HL-60/S4 treated with phorbol 12-myristate 13-acetate at 8.2 ng/mL for 4 days and 3 days (cell line): Measurements from ENCODE around the gene TRIM46.
"Not testable (repeated sequence)": the region's sequence is repeated elsewhere in the genome, so short reads cannot be mapped to it uniquely, and the experiment has no call there.

ENCODE experiments used
- in situ Hi-C: fragments of 300-500 bp; cut with MboI; formaldehyde crosslinking; loops from 2 replicates; pipeline ENCODE4 v1.15.0; 2022; ENCODE audit warnings: low sequenced_read_pairs

TRIM46 gene

DNA sequence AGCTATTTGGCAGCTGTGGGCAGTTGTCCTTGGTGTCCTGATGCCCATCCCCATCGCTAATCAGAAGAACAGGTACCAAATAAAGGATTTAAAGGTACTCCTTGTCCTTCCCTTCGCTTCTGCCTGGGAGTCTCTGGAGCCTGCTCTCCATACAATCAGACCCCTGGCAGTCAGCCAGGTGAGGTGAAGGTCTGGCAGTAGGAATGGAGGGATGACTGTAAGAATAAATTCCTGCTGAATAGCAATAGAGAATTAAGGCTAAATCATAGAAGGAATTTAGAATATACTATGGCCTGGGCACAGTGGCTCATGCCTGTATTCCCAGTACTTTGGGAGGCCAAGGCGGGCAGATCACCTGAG is 24.9 kb downstream of the TRIM46 start:
- in situ Hi-C loops = loop anchor here (25.0 kb wide), 1 partner anchor 389 kb away; no protein-coding TSS in a partner anchor

DNA sequence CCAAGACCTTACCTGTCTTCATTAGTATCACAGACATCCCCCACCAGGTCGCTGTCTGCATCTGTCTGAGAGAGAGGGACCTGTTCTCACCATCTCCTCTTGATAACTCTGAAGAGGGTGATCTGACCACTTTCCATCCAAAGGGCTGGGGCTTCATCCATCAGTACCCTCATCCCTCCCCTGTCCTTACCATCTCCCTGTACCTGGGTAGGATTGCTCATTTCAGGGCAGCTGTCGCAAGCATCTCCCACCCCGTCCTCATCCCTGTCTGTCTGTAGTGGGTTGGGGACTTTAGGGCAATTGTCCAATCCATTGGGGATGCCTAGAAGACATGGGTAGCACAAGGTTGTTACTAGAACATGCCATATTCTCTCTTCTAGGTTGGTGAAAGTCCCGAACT is 26.1 kb downstream of the TRIM46 start:
- in situ Hi-C loops = loop anchor here (25.0 kb wide), 1 partner anchor 388 kb away; no protein-coding TSS in a partner anchor

DNA sequence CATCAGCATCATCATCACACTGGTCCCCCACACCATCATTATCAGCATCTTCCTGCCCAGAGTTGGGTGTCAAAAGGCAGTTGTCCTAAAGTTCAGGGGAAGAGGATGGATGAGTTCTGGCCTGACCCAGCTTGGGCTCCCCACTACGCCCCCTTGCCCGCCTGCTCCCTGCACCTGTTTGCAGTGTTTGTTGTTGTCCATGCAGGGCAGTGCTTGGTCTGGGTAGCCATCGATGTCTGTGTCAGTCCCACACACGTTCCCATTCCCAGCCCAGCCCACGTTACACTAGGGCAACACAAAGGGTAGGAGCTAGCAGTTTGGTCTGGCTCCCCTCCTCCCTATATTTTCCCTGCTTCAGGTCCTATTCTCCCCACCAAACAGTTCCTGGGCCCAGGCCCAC is 27.3 kb downstream of the TRIM46 start:
- in situ Hi-C loops = no loop called here

DNA sequence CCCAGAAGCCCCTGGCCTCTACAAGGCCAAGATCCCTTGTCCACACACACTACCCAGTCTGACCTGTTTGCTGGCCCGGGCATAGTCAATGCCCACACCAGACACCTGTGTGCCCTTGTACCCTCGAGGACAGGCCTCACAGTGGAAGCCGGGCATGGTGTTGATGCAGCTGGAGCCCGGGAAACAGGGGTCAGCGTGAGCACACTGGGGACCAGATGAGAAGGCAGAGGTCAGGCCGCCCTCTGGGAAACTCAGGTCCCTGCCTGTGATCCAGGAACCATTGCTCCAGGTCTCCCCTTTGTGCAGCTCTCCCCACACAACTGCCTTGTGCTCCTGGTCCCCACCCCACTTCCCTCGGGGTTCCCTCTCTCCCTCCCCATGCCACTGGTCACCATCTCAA is 28.5 kb downstream of the TRIM46 start:
- in situ Hi-C loops = no loop called here

DNA sequence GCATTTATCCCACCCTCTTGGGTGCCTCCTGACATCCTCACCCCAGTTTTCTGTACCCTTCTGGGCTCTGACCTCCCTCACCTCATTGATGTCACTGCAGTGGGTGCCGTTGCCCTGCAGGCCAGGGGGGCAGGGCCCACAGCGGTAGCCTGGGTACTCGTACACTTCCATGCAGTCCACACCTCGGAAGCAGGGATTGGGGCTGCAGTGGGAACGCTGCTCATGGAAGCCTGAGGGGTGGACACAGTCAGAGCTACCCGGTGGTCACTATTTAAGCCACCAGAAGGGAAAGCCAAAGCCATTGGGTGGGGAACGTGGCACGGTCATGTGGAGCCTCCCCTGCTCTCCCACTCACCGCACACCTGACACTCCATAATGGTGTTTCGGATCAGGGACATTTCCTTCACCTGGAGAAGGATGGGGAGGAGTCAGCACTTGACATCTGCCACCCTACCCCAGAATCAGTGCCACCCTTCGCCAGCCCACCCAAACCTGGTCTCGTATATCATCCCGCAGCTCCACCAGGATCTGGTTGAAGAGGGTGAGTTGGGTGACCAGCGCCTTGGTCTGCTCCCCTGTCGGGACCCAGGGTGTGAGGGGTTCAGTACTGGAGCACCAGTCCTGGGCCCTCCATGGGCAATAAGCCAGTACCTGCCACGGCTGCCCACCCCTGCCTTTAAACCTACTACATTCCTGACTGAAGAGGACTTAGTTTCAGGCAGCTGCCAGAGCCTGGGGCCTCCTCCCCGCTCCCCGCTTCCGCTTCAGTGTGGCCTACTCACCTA is 29.3 kb downstream of the TRIM46 start:
- in situ Hi-C loops = no loop called here

DNA sequence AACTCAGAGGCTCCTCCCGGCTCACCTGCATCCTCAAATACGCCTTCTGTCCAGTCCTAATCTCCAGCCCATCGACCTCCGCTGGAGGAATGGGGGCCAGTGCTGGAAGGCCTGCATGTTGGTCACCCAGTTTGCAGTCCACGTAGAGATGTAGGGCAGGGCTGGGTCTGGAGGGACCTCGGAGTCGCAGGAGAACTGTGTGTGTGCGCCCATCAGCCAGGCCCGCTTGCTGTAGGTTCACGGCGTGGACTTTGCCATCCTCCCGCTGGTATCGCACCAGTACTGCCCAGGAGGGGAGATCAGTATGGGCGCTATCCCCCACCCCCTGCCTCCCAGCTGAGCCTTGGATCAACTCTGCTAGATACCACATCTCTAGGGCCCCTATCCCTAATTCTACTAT is 31.4 kb downstream of the TRIM46 start:
- in situ Hi-C loops = no loop called here

DNA sequence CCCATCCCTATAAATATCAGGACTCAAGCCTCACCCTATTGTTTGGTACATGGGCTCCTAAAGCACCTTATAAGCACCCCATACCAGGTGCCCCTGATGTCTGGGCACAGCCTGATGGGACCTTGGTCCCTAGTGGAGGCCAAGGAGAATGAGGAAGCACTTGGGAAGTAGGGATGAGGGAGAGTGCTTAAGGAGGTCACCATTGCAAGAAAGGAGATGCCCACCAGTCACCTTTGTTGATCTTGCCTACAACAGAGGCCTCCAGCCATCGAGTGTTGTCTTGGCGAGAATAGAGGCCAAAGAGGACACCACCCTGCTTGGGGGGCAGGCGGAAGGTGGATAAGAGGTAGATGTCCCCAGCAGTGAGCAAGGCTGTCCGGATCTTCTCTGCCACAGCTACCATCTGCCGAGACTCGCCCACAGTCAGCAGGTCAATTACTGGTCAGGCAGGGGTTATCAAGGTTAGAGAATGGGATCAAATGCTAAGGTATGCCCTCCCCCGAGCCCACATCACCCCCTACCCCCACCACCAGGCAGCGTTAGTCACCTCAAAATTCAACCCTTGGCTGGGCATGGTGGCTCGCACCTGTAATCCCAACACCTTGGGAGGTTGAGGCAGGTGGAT is 32.4 kb downstream of the TRIM46 start:
- in situ Hi-C loops = no loop called here

DNA sequence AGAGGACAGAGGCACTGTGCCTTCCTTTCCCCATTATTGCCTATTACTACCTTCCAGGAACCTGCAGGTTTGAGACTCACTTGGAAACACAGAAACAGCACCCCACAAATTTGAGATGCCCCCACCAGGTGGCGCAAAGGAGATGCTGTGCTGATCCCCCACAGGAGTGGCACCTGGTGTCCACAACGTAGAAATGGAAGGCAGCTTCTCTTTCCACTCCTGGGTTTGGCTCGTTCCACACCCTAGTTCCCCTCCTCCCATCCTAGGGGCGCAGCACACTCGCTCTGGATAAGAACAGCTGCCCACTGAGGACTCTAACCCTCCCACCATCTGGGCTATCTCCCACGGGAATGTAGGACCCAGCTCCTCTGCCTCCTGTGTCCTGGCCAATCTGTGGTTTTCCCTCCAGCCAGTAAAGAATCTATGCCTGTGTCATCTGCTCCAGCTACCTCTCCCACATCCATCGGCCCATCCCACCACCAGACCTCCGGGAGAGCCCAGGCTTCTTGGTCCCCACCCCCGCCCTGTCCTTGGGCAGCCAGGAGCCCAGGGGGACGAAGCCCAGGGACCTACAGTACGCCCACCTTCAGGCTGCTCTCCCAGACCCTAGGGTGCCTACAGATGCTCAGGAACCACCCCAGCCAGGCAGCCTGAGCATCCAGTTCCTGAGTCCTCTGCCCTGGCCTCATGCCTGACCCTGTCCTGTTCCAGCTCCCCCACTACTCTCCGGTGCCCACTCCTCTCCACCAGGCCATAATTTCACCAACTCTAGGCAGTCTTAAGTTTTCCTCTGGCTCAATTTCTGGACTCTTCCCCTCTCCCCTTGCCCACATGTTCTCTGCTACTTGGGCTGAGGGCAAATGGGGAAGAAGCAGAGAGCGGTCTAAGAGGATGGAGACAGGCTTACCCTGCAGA is 33.5 kb downstream of the TRIM46 start:
- in situ Hi-C loops = no loop called here

DNA sequence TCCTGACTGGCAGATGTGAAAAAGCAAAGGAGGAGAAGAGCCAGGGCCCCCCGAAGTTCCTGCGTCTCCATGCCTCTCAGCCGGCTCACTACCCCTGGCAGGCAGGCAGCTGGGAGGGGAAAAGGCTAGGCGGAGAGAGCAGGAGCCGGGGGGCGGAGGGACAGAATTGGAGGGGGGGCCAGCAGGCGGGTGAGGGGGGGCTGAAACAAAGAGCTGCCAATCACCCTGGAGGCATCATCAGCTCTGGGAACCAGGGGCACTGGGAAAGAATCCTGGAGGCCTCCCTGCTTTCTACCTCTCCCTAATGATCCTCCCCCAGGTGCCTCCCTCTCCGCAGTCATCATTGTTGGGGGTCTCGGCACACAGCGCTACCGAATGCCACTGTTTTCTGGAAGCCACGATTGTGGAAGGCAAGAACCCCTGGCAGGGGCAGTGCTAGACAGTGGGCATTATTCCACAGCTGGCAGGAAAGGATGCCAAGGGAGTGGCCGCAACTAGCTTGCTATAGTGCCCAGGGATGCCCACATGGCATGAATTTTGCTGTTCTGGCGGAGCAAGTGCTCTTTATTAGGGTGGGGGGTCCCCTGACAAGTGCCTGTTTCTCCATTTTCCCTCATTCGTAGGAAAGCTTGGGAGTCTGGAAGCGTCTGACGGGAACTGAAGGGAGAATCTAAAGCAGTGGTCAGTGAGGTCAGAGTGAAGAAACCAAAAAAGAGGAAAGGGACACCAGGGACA is 34.3 kb downstream of the TRIM46 start, which contains the start of gene THBS3:
TSS of gene THBS3 (minus strand) at position 92 of the 735 bp plus-strand sequence. CDS start at position 71, 21 bp downstream.
- in situ Hi-C loops = no loop called here

DNA sequence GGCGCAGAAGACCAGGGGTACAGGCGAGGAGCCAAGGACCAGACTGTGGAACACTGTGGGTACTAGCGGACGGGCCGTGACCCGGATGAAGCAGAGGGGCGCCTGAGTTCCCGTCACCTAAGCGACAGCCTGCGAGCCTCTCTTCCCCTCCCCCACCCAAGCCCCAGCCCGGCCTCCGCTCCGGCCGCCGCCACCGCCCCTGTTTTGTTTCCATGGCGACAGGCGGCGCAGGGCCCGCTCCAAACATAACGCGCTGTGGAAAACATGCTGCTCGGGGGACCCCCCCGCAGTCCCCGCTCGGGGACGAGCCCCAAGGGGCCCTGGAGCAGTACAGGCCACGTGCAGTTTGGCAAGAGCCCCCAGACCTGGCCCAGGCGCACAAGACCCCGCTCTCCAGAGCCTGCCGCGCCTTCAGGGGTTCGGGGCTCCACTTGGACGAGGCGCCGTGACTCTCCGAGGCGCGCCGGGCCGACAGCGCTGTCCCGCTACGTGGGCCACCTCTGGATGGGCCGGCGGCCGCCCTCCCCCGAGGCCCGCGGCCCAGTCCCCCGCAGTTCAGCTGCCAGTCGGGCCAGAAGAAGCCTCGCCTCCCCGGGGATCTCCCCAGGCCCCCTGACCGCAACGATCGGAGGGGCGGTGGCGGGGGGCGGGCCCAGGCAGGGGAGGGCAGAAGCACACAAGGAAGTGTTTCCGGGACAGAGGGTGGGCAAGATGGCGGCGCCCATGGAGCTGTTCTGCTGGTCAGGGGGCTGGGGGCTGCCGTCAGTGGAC is 35.1 kb downstream of the TRIM46 start, which contains the start of gene MTX1:
TSS of gene MTX1 (plus strand) at position 155 of the 771 bp plus-strand sequence. CDS start at position 265, 110 bp downstream.
- in situ Hi-C loops = no loop called here

DNA sequence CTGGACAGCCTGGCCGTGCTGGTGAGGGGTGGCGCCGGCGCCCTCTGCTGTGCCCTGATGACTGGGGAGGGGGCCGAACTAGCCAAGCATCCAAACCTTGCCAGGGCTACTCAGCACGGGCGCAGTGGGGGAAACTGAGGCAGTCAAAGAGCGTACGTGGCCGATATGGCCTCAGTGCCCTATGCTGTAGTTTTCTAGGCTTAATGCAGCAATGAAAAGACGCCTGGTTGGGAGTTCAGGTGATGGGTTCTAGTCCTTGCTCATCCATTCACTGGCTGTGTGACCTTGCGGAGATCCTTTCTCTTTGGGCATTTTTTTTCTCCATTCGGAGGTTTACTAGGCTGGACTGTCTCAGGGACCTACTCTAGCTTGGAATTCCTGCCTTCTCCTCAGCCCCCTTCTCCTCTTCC is 35.7 kb downstream of the TRIM46 start:
- in situ Hi-C loops = no loop called here

DNA sequence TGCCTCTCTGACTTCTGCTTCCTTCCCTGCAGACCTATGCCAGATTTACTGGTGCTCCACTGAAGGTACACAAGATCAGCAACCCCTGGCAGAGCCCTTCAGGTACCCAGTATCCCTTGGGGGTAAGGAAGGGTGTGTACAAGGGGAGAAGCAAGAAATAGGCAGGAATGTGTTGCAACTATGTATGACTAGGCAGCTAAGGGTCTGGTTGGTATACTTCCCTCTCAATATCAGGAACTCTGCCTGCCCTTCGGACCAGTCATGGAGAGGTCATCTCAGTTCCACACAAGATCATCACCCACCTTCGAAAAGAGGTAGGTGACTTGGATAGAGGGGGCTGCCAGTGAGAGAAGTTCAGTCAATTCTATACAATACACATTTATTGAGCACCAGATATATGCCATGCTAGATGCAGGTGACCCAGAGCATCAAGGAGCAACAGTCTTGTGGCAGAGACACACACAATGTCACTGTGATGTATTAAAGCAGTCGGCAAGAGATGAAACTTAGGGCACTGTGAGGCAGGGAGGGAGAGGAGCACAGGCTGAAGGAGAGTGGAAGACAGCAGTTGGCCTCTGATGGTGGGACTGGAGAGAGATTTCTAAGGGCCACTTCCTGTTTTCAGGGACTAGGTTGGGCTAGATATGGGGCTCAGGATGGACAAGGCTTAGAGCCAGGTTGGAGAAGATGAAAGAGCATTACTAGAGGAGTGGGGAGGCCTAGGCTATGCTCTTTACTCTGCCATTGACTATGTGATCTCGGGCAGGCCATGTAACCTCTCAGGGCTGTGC is 36.9 kb downstream of the TRIM46 start:
- in situ Hi-C loops = no loop called here

DNA sequence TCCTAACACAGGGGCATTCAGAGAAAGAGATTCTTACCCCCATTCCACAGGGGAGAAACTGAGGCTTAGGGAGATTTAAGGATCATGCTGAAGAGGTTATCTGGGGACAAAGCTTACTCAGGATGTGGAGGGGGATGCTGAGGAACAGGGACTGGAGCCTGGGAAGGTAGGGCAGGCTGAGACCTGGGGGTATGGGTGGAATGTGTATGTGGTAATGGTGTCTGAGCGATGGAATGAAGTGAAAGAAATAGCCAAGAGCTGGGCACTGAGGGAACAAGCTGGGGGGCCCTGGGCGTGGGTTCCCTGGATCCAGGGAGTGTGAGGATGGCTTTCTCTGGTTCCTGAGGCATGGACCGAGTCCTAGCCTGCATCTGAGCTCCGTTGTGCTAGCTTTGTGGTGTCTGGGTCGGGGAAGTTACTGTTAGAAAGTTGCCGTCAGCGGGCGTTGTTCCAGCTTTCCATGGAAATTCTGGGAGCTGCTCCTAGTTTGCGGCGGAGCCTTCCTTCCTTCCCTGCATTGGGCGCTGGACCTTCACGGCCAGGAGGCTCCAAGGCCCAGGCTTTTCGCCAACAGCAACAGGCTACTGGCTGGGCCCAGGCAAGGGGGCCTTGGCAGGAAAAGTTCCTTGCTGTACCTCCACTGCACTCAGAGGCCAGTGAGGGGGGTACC is 37.9 kb downstream of the TRIM46 start:
- in situ Hi-C loops = not testable (repeated sequence)

DNA sequence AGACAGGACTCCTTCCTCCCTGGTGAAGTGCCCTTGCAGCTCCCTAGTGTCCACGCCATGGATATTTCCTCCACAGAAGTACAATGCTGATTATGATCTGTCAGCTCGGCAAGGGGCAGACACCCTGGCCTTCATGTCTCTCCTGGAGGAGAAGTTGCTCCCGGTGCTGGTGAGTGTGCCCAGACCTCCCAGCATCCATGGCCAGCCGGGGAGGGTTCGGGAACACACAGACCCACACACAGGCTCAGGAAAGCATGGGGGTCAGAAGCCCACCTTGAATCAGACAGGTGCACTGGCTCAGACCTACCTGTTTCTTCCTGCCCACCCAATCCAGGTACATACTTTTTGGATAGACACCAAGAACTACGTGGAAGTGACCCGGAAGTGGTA is 38.4 kb downstream of the TRIM46 start:
- in situ Hi-C loops = not testable (repeated sequence)

DNA sequence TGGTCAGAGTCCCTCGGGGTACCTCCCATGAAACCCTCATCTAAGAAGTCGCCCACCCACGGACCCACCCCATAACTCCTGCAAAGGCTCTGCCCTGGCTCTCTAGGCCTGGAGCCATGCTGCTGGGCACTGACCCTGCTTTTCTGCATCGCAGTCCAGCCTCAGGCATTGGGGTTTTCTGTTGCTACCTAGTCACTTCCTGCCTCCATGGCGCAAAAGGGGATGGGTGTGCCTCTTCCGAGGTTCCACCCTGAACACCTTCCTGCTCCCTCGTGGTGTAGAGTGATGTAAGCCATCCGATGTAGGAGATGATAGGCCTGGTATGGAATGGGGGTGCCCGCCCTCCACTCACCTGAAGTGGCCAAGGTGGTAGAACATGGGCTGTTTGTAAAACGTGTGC is 41.1 kb downstream of the TRIM46 start:
- in situ Hi-C loops = not testable (repeated sequence)

DNA sequence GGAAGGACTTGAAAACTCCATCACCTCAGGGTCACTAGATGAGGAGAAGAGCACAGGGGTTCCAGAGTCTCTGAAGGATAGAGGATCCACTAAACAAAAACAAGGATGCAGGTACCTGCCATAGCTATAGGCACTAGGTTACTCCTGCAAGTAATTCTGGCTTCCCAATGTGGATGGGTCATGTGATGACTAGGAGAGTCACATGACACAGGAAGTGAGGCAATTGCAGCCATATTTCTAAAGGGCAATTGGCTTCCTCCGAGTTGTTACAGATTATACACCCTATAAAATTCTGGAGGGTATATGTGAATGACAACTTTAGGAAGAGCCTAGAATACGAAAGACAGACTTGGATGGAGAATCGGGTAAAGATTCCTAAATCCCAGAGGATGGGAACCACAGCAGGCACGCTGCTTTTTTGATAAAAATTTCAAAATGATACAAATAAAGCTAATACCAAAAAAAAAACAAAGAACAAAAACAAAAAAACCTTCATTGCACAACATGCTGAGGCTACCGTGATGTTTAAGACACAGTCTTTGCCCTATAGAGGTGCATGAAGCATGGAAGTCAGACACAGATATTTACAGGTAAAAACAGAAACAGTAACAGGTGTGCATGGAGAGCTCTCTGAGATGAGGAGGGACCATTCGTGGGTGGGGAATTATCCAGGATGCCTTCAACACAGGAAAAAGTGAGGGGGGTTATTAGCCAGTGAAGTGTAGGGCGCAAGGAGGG is 45.4 kb downstream of the TRIM46 start:
- in situ Hi-C loops = no loop called here

DNA sequence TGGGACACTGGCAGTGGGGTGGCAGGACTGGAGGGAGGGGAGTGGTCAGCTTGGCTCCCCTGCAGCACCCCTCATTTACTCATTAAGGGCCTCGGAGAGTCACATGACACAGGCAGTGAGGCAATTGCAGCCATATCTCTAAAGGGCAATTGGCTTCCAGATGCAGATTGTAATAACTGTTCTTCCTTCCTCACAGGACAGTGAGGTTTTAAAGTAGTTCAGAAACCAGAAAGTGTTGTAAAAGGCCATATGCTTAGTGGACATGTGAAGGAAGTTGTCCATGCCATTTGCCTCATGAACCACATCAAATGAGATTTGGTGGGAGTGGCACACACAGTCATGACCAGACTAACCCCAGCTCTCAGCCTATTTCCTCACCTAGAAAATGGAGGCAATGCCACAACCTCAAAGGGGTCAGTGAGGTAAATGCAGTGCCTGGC is 46.0 kb downstream of the TRIM46 start:
- in situ Hi-C loops = no loop called here
